H9 (cell line): ENCODE measurements around the gene SIT1. TPM values are rescaled to one million over a fixed set of nuclear protein-coding genes. Genes with fewer than 3 reads are reported as not detected.

ENCODE experiments used
- DNase-seq: peaks from one replicate; pipeline ENCODE4 v3.0.0-alpha.2; 2017
- H2AFZ ChIP-seq: one replicate; pipeline ENCODE4 v1.6.1; 2013; ENCODE audit warnings: mild to moderate bottlenecking, low read length, control low read depth, moderate library complexity
- H2AK5ac ChIP-seq: 2 replicates; pipeline ENCODE4 v1.6.1; 2013; ENCODE audit warnings: low read length, control low read depth, mixed read lengths; ENCODE audit not compliant: insufficient read length
- H2BK120ac ChIP-seq: one replicate; pipeline ENCODE4 v1.6.1; 2013; ENCODE audit warnings: low read depth, mild to moderate bottlenecking, low read length, control low read depth, inconsistent platforms; ENCODE audit not compliant: poor library complexity, severe bottlenecking
- H2BK12ac ChIP-seq: 2 replicates; pipeline ENCODE4 v1.6.1; 2013; ENCODE audit warnings: low read length, control low read depth, mixed read lengths, low read depth; ENCODE audit not compliant: insufficient read length
- H2BK15ac ChIP-seq: 2 replicates; pipeline ENCODE4 v1.6.1; 2013; ENCODE audit warnings: low read depth, low read length, control low read depth
- H2BK20ac ChIP-seq: one replicate; pipeline ENCODE4 v1.6.1; 2013; ENCODE audit warnings: low read depth, mild to moderate bottlenecking, low read length, control low read depth, inconsistent platforms; ENCODE audit not compliant: poor library complexity, severe bottlenecking
- H2BK5ac ChIP-seq: 2 replicates; pipeline ENCODE4 v1.6.1; 2013; ENCODE audit warnings: low read length, control low read depth, mixed read lengths; ENCODE audit not compliant: insufficient read length
- H3K14ac ChIP-seq: 2 replicates; pipeline ENCODE4 v1.6.1; 2013; ENCODE audit warnings: low read length, control low read depth; ENCODE audit not compliant: insufficient read depth
- H3K18ac ChIP-seq: 2 replicates; pipeline ENCODE4 v1.6.1; 2013; ENCODE audit warnings: low read depth, mild to moderate bottlenecking, mixed read lengths, low read length, control low read depth; ENCODE audit not compliant: insufficient read length
- H3K23ac ChIP-seq: 2 replicates; pipeline ENCODE4 v1.6.1; 2013; ENCODE audit warnings: low read length, control low read depth, mixed read lengths, low read depth; ENCODE audit not compliant: insufficient read length
- H3K23me2 ChIP-seq: 2 replicates; pipeline ENCODE4 v1.6.1; 2013; ENCODE audit warnings: low read depth, mild to moderate bottlenecking, mixed read lengths, low read length, control low read depth; ENCODE audit not compliant: insufficient read length, poor library complexity, severe bottlenecking
- H3K27ac ChIP-seq: 2 replicates; pipeline ENCODE4 v1.5.1; 2013; ENCODE audit warnings: low read length, control low read depth, mixed read lengths, low read depth; ENCODE audit not compliant: insufficient read length
- H3K27me3 ChIP-seq: 2 replicates; pipeline ENCODE4 v1.6.1; 2013; ENCODE audit warnings: low read length, control low read depth, inconsistent platforms; ENCODE audit not compliant: insufficient read depth
- H3K4ac ChIP-seq: 2 replicates; pipeline ENCODE4 v1.6.1; 2013; ENCODE audit warnings: low read depth, mild to moderate bottlenecking, control low read depth, inconsistent platforms, low read length, moderate library complexity
- H3K4me1 ChIP-seq: 2 replicates; pipeline ENCODE4 v1.6.1; 2013; ENCODE audit warnings: low read length, control low read depth, inconsistent platforms; ENCODE audit not compliant: insufficient read depth
- H3K4me2 ChIP-seq: 2 replicates; pipeline ENCODE4 v1.6.1; 2013; ENCODE audit warnings: low read length, control low read depth, mixed read lengths; ENCODE audit not compliant: insufficient read length, insufficient read depth
- H3K56ac ChIP-seq: 2 replicates; pipeline ENCODE4 v1.6.1; 2013; ENCODE audit warnings: low read depth, mild to moderate bottlenecking, mixed read lengths, low read length, control low read depth; ENCODE audit not compliant: insufficient read length
- H3K79me1 ChIP-seq: 2 replicates; pipeline ENCODE4 v1.6.1; 2013; ENCODE audit warnings: low read depth, mild to moderate bottlenecking, moderate library complexity, low read length, control low read depth, inconsistent platforms; ENCODE audit not compliant: insufficient read depth, poor library complexity, severe bottlenecking
- H3K79me2 ChIP-seq: 2 replicates; pipeline ENCODE4 v1.6.1; 2013; ENCODE audit warnings: low read length, control low read depth, inconsistent platforms; ENCODE audit not compliant: insufficient read depth
- H3K9ac ChIP-seq: 2 replicates; pipeline ENCODE4 v1.6.1; 2013; ENCODE audit warnings: low read length, control low read depth, mixed read lengths; ENCODE audit not compliant: insufficient read length; ENCODE audit errors: extremely low read depth
- H3K9me3 ChIP-seq: one replicate; pipeline ENCODE4 v1.6.1; 2013; ENCODE audit warnings: low read depth, low read length, inconsistent platforms; ENCODE audit not compliant: control insufficient read depth
- H3T11ph ChIP-seq: one replicate; pipeline ENCODE4 v1.6.1; 2013; ENCODE audit warnings: mild to moderate bottlenecking, low read length, control low read depth, inconsistent platforms
- H4K20me1 ChIP-seq: one replicate; pipeline ENCODE4 v1.6.1; 2013; ENCODE audit not compliant: control insufficient read depth, insufficient read length, insufficient read depth
- H4K5ac ChIP-seq: 2 replicates; pipeline ENCODE4 v1.6.1; 2013; ENCODE audit warnings: low read depth, mild to moderate bottlenecking, mixed read lengths, low read length, control low read depth; ENCODE audit not compliant: insufficient read length
- H4K8ac ChIP-seq: replicated peaks from 2 replicates; pipeline ENCODE4 v1.6.1; 2013; ENCODE audit warnings: low read length, control low read depth, mixed read lengths, low read depth; ENCODE audit not compliant: insufficient read length
- H4K91ac ChIP-seq: 2 replicates; pipeline ENCODE4 v1.6.1; 2013; ENCODE audit warnings: low read depth, mild to moderate bottlenecking, moderate library complexity, mixed read lengths, low read length, control low read depth; ENCODE audit not compliant: insufficient read length
- H3K27ac Mint-ChIP-seq, 3 experiments: 2 replicates in 2 of 3; 3 replicates in 1 of 3; pipeline ENCODE4 v1.8.0; 2020 to 2021; ENCODE audit warnings: mixed read lengths in 3 of 3, mild to moderate bottlenecking in 1 of 3, moderate library complexity in 1 of 3
- H3K27me3 Mint-ChIP-seq: 2 replicates; pipeline ENCODE4 v1.8.0; 2021; ENCODE audit warnings: low read depth, mild to moderate bottlenecking, moderate library complexity, mixed read lengths
- H3K36me3 Mint-ChIP-seq, 3 experiments: 2 replicates in 2 of 3; 3 replicates in 1 of 3; pipeline ENCODE4 v1.8.0; 2020 to 2021; ENCODE audit warnings: low read depth in 3 of 3, mixed read lengths in 3 of 3; ENCODE audit not compliant: insufficient read depth in 1 of 3
- H3K4me1 Mint-ChIP-seq, 2 experiments: 2 replicates each; pipeline ENCODE4 v1.8.0; 2020; ENCODE audit warnings: mixed read lengths in 2 of 2
- H3K4me3 Mint-ChIP-seq, 2 experiments: 2 replicates in 1 of 2; 3 replicates in 1 of 2; pipeline ENCODE4 v1.8.0; 2020 to 2021; ENCODE audit warnings: mild to moderate bottlenecking in 2 of 2, mixed read lengths in 2 of 2, moderate library complexity in 1 of 2
- H3K9me3 Mint-ChIP-seq, 2 experiments: 2 replicates in 1 of 2; 3 replicates in 1 of 2; pipeline ENCODE4 v1.8.0; 2020; ENCODE audit warnings: mild to moderate bottlenecking in 2 of 2, mixed read lengths in 2 of 2, moderate library complexity in 1 of 2
- CTCF ChIP-seq: fragments of 200-600 bp; sonication (generic); conservative IDR thresholded peaks from 3 replicates; pipeline ENCODE4 v1.8.0; 2021; ENCODE audit warnings: antibody characterized with exemption, mild to moderate bottlenecking
- WGBS: extraction: QIAGEN DNeasy Blood & Tissue Kit; methylation state at CpG from one replicate; pipeline ENCODE4 v1.1.7; 2013; ENCODE audit warnings: missing lambda C conversion rate, low lambda C conversion rate, mixed read lengths; ENCODE audit not compliant: insufficient read length; ENCODE audit errors: extremely low coverage; 5-methylcytosine and 5-hydroxymethylcytosine counted together
- total RNA-seq: library from RNA; stranded (reverse); gene quantifications from 2 replicates; pipeline ENCODE4 v1.2.1, GENCODE V29; 2021

SIT1 gene
- total RNA-seq, 1 experiment from 2014 or later: 1.6 TPM

- Histone ChIP-seq H4K91ac (no peak overlapping the region), H2BK12ac (no peak overlapping the region), H3K56ac (no peak overlapping the region), H2BK15ac (no peak overlapping the region), H3K27ac (no peak overlapping the region), H3K23ac (no peak overlapping the region), H3K4me1 (no peaks in the 10 kb centered on the region; the same call in 1 of the 2 replicates), H4K8ac (no peak overlapping the region), H2AFZ (no peak overlapping the region), H3T11ph (no peak overlapping the region), H3K9ac (no peak overlapping the region), H2BK5ac (no peak overlapping the region), H2BK120ac (no peak overlapping the region), H3K79me1 (no peaks in the 10 kb centered on the region), H2AK5ac (no peak overlapping the region), H3K23me2 (peaks cover 15% of the 10 kb centered on the region), H3K27me3 (no peaks in the 10 kb centered on the region), H4K5ac (no peak overlapping the region), H3K79me2 (no peaks in the 10 kb centered on the region), H2BK20ac (no peak overlapping the region), H3K14ac (no peak overlapping the region), H3K9me3 (no peaks in the 10 kb centered on the region), H4K20me1 (no peaks in the 10 kb centered on the region), H3K4me2 (no peak overlapping the region), H3K4ac (no peak overlapping the region), H3K18ac (no peak overlapping the region)
- Mint-ChIP-seq H3K4me3 (no peak overlapping the region), H3K27me3 (no peaks in the 10 kb centered on the region), H3K4me1 (peaks cover 12 to 17% of the 10 kb centered on the region in 2 experiments), H3K27ac (no peak overlapping the region; a peak in 1 of 7 replicates), H3K36me3 (peaks cover 9 to 25% (median 21%) of the 10 kb centered on the region in 3 experiments; a peak in 6 of 7 replicates), H3K9me3 (no peaks in the 10 kb centered on the region; a peak in 2 of 5 replicates)
- no peak for TF ChIP-seq CTCF
- DNase-seq: no peak
- no CpG with 5 or more reads among the region's 7 CpGs for whole genome bisulfite sequencing
Measured at GRCh38 chr9:35608221-35608620, 42.5 kb downstream of the SIT1 start.
